ENCODE results near the gene ANKS1A. TPM values are rescaled to one million over a fixed set of nuclear protein-coding genes. Genes with fewer than 3 reads are reported as not detected.

The ANKS1A gene
- total and polyA plus RNA-seq, 2 of the 4 experiments (the other 2 are of a cell fraction), result 7.2 to 7.5 TPM

- no peak overlapping the region for H2AK9ac ChIP-seq (replicated peaks; ENCODE audit: low read depth, low read length, poor library complexity)
- H4K8ac ChIP-seq (ENCODE audit: low read depth in 2 of 2, low read length in 2 of 2), result no peak overlapping the region
- POLR2A ChIA-PET (ENCODE audit: unreplicated experiment), result no interaction called here
- intact Hi-C loops (cut with micrococcal nuclease) (no loop called here), in situ Hi-C loops (cut with MboI; ENCODE audit: low sequenced_read_pairs) (no loop called here), dilution Hi-C loops (cut with HindIII; ENCODE audit: low sequenced_read_pairs, unreplicated experiment) (no loop called here)
- H3K36me3 ChIP-seq (ENCODE audit: control insufficient read depth, insufficient read depth, low read length), result peaks cover 31% of the 10 kb centered on the region; the same call in 1 of the 2 replicates
- TF ChIP-seq FOS (IDR thresholded peaks at IDR 0.05; ENCODE audit: low read depth, low read length), result no peak
- no peak for TF ChIP-seq RAD21 (IDR thresholded peaks at IDR 0.05; ENCODE audit: low read length)
- TF ChIP-seq CEBPB (IDR thresholded peaks at IDR 0.05; ENCODE audit: low read depth, low read length), result no peak
- TF ChIP-seq RFX5 (IDR thresholded peaks at IDR 0.05; ENCODE audit: low read depth, low read length), result no peak
- TF ChIP-seq, protein P1, sequence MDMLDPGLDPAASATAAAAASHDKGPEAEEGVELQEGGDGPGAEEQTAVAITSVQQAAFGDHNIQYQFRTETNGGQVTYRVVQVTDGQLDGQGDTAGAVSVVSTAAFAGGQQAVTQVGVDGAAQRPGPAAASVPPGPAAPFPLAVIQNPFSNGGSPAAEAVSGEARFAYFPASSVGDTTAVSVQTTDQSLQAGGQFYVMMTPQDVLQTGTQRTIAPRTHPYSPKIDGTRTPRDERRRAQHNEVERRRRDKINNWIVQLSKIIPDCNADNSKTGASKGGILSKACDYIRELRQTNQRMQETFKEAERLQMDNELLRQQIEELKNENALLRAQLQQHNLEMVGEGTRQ (IDR thresholded peaks at IDR 0.05; ENCODE audit: low read depth, low read length), result no peak
- no peak overlapping the region for H3K18ac ChIP-seq (ENCODE audit: low read depth, low read length)
- H3K27ac ChIP-seq (ENCODE audit: insufficient read depth, low read length), result no peak overlapping the region
- no peak overlapping the region for H3K23ac ChIP-seq (ENCODE audit: low read depth, low read length)
- DNase-seq (no peak), ATAC-seq (ENCODE audit: low read depth) (no peak)
- no peak overlapping the region for H3K4me2 ChIP-seq (ENCODE audit: low read depth, low read length)
- H3K27me3 ChIP-seq (ENCODE audit: control insufficient read depth, insufficient read depth, low read length), result no peaks in the 10 kb centered on the region
- H4K5ac ChIP-seq (ENCODE audit: low read depth, low read length), result no peak overlapping the region
- H2AK5ac ChIP-seq (ENCODE audit: low read depth, low read length), result no peak overlapping the region
- H3K4me3 ChIP-seq (ENCODE audit: insufficient read depth, low read depth, low read length), result no peak overlapping the region
- no peak overlapping the region for H3K56ac ChIP-seq (ENCODE audit: extremely low read depth, insufficient read depth, low read length)
- no peaks in the 10 kb centered on the region for H4K20me1 ChIP-seq (ENCODE audit: insufficient read depth, low read length)
- no peak overlapping the region for H2BK5ac ChIP-seq (ENCODE audit: low read depth, low read length, poor library complexity, severe bottlenecking)
- H3K4ac ChIP-seq (ENCODE audit: low read depth, low read length), result no peak overlapping the region
- H3K9ac ChIP-seq (ENCODE audit: low read depth, low read length), result no peak overlapping the region
- WGBS, 2 experiments (ENCODE audit: extremely low coverage in 2 of 2, insufficient read length in 1 of 2), result 87% methylated on average over 8 of the region's 23 CpGs; no CpG with 5 or more reads in 1 of the 2 experiments
- no peaks in the 10 kb centered on the region for H3K4me1 ChIP-seq (ENCODE audit: control insufficient read depth, insufficient read depth, low read length)
- no peak overlapping the region for H2BK15ac ChIP-seq (ENCODE audit: low read depth, low read length)
- H3K9me3 ChIP-seq (ENCODE audit: control insufficient read depth, insufficient read depth, low read length), result no peaks in the 10 kb centered on the region
- H2BK20ac ChIP-seq (ENCODE audit: low read depth, low read length), result no peak overlapping the region
- H3K9me1 ChIP-seq (ENCODE audit: insufficient read depth, low read length), result no peaks in the 10 kb centered on the region
- no peak overlapping the region for H2AFZ ChIP-seq (replicated peaks; ENCODE audit: low read length, poor library complexity)
- no TSS peak for BruUV-seq (replicated peaks)
- CTCF ChIA-PET, result interaction anchor here (0.6 to 0.7 kb wide), 2 partner anchors 12 to 35 kb away, joined by 3 to 4 read pairs; no protein-coding TSS in a partner anchor
- H4K91ac ChIP-seq (ENCODE audit: insufficient read depth, low read depth, low read length), result no peak overlapping the region
- no peaks in the 10 kb centered on the region for H3K79me1 ChIP-seq (ENCODE audit: low read depth in 1 of 2, low read length in 2 of 2)
- H3K14ac ChIP-seq (replicated peaks; ENCODE audit: low read depth, low read length), result no peak overlapping the region
- H2BK120ac ChIP-seq (ENCODE audit: low read depth, low read length), result no peak overlapping the region
These were observed 190.4 kb downstream of the ANKS1A start for GRCh38 chr6:35079311-35080000.

Data from IMR-90 (cell line).